Transverse colon (tissue), 4 donors: ENCODE measurements around the gene SBF2.

ENCODE experiments used
- CTCF ChIP-seq, 5 experiments: fragments of 200-600 bp in 3 of 5; fragments of 450-650 bp in 2 of 5; sonication (generic) in 3 of 5; IDR thresholded peaks; 1 replicate in 2 of 5; 2 replicates in 3 of 5; pipeline ENCODE4 v1.5.1; 2016 to 2017; ENCODE audit warnings: antibody characterized with exemption in 5 of 5, inconsistent platforms in 3 of 5, mild to moderate bottlenecking in 2 of 5, moderate library complexity in 1 of 5
- EP300 ChIP-seq: sonication (generic); formaldehyde crosslinking; IDR thresholded peaks from one replicate; pipeline ENCODE4 v1.6.1; 2017; ENCODE audit warnings: antibody characterized with exemption, low read depth
- POLR2A ChIP-seq: fragments of 450-650 bp; IDR thresholded peaks from one replicate; pipeline ENCODE4 v1.6.1; 2016; ENCODE audit warnings: antibody characterized with exemption, mild to moderate bottlenecking, moderate library complexity
- POLR2AphosphoS5 ChIP-seq, 3 donors: sonication (generic); formaldehyde crosslinking; IDR thresholded peaks; one replicate each; pipeline ENCODE4 v1.6.1; 2016; ENCODE audit warnings: antibody characterized with exemption in 3 of 3

GRCh38 chr11:10322401-10322800 lies 28.4 kb upstream of the SBF2 start:
- TF ChIP-seq CTCF (IDR thresholded peaks at IDR 0.05) (no peak), POLR2A (no peak), POLR2AphosphoS5 (IDR thresholded peaks at IDR 0.05) (no peak), EP300 (no peak)
